HG03280 (cell line): ENCODE data around the gene GP1BB.
"Not testable (repeated sequence)": the region's sequence is repeated elsewhere in the genome, so short reads cannot be mapped to it uniquely, and the experiment has no call there.

Experiments
- ATAC-seq: cut with Tn5 transposase; IDR thresholded peaks from one replicate; pipeline ENCODE4 v1.9.1; 2021; ENCODE audit warnings: mild to moderate bottlenecking, moderate library complexity; ENCODE audit not compliant: unreplicated experiment

GP1BB gene

GRCh38 chr22:19693581-19693980 is 29.8 kb upstream of the GP1BB start:
- no peak for ATAC-seq

DNA sequence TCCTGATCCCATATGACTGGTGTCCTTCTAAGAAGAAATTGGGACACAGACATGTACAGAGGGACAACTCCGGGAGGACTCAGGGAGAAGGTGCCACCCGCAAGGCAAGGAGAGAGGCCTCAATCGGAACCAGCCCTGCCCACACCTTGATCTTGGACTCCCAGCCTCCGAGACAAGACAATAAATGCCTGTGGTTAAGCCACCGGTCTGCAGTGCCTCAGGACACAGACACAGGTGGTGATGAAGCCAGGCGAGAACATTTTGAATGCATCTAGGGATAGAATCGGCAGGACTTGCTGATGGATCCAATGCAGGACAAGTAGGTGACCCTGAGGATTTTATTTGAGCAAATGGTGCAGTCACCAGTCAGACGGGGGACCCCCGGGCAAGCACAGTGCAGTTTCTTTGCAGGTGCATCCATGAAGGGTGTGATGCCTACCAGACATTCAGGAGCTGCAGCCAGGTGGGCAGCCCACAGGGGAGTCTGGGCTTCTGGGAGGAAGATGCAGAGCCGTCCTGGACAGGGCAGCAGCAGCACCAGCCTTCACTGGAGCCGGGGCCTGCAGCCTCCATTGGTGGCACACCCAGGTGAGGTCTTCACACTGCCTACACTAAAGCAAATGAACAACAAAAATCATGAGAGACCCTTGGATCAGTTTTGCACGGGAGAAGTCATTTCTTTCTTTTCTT is 29.2 kb upstream of the GP1BB start:
- ATAC-seq: no peak

- no peak for ATAC-seq
Measured at GRCh38 chr22:19694696-19695095, 28.6 kb upstream of the GP1BB start.

DNA sequence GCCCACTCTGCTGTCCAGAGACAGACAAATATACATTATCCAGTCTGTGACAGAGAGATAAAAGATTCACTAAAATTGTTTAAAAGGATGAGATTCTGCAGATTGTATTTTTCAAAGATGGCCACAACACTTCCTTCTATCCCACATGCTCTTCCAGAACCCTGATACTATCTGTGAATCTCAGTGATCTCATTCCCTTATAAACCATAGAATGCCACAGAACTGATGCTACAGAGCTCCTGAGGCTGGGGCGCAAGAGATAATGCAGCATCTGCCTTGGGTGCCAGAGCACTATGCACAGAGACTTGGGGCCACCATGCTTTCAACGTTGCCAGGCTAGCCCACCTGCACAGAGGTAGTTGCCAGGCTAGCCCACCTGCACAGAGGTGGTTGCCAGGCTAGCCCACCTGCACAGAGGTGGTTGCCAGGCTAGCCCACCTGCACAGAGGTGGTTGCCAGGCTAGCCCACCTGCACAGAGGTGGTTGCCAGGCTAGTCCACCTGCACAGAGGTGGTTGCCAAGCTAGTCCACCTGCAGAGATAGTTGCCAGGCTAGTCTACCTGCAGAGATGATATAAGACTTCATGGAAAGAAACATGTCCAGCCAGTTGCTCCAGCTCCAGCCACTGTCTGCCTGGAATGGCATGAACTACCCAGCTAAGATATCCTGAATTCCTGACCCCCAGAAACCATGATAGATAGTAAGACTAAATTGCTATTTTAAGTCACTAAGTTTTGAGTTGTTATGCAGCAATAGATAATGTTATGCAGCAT is 26.6 kb upstream of the GP1BB start:
- ATAC-seq: no peak

DNA sequence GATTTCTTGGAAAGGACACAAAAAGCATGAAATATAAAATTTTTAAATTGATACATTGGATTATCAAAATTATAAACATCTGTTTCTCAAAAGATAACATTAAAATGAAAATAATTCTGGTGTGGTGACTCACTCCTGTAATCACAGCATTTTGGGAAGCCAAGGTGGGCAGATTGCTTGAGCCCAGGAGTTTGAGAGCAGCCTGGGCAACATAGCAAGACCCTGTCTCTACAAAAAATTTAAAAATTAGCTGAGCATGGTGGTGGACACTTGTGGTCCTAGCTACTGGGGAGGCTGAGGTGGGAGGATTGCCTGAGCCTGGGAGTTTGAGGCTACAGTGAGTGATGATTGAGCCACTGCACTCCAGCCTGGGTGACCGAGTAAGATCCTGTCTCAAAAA is 25.5 kb upstream of the GP1BB start:
- ATAC-seq: not testable (repeated sequence)

DNA sequence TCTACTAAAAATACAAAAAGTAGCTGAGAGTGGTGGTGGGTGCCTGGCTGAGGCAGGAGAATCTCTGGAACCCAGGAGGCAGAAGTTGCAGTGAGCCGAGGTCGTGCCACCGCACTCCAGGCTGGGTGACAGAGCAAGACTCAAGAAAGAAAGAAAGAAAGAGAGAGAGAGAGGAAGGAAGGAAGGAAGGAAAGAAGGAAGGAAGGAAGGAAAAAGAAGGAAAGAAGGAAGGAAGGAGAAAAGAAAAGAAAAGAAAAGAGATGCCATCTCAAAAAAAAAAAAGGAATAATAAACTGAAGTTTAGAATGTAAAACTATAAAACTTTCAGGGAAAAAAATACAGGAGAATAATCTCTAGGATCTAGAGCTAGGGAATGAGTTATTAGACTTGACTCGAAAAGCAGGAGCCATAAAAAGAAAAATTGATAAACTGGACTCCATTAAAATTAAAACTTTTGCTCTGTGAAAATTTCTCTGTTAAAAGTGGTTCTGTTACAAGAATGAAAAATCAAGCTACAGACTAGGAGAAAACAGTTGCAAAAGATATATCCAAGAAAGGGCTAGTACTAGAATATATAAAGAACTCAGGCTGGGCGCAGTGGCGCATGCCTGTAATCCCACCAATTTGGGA is 22.4 kb upstream of the GP1BB start:
- no peak for ATAC-seq

DNA sequence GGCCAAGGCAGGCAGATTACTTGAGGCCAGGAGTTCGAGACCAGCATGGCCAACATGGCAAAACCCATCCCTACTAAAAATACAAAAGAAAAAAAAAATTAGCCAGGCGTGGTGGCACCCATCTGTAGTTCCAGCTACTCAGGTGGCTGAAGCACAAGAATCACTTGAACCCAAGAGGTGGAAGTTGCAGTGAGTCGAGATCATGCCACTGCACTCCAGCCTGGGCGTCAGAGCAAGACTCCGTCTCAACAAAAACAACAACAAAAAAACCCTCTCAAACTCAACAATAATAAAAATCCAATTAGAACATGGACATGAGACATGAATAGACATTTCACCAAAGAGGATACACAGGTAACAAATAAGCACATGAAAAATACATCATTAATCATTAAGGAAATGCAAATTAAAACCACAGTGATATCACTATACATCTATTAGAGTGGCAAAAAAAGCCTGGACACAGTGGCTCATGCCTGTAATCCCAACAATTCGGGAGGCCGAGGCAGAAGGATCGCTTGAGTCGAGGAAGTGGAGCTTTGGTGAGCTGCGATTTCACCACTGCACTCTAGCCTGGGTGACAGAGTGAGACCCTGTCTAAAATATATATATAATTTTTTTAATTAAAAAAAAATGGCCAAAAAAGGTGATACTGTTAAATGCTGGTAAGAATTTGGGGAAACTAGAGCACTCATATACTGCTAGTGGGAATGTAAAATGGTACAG is 21.8 kb upstream of the GP1BB start:
- no peak for ATAC-seq

DNA sequence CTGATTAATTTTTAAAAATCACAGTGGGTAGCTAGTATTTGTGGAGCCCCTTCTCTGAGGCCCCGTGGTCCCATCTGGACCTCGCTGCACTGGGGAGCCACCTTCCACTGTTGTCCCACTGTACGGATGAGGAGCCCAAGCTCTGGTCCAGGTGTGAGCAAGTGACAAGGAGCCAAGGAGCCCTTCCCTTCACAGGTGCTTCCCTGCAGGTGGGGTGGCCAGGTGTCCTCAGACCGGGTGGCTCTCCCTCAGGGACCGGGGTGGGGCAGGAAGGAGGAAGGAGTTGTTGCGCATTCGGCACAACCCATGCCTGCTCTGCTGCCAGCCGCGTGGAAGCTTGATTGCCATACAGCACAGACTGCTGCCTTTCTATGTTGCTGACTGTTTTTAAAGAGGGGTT is 19.5 kb upstream of the GP1BB start:
- no peak for ATAC-seq

DNA sequence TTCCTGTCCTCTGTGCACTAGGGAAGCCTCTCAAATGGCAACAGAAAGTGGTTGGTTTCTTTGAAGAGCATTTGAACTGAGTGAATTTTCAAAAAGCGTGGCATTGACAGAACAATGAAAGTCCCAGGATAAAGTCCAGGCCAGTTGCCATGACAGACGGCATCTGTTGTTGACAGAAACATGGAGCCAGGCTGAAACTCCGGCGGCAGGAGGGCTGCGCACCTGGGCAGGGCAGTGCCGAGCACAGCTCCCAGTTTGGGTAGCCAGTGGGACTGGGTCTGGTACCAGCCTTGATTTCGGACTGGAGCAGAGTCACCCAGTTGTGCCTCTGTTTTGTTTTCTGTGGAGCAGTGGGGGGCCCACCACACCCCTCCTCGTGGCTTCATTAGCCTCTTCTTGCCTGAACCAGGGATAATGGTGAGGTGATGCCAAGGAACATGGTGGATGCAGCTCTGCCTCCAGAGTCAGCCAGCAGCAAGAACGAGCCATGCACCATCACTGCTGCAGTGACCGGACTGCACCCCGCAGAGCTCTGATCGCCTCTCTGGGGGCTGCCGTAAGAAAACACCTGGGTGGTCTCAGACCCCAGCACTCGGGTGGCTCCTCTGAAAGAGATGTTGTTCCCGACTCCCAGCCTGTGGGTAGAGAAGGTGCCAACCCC is 18.9 kb upstream of the GP1BB start:
- no peak for ATAC-seq

DNA sequence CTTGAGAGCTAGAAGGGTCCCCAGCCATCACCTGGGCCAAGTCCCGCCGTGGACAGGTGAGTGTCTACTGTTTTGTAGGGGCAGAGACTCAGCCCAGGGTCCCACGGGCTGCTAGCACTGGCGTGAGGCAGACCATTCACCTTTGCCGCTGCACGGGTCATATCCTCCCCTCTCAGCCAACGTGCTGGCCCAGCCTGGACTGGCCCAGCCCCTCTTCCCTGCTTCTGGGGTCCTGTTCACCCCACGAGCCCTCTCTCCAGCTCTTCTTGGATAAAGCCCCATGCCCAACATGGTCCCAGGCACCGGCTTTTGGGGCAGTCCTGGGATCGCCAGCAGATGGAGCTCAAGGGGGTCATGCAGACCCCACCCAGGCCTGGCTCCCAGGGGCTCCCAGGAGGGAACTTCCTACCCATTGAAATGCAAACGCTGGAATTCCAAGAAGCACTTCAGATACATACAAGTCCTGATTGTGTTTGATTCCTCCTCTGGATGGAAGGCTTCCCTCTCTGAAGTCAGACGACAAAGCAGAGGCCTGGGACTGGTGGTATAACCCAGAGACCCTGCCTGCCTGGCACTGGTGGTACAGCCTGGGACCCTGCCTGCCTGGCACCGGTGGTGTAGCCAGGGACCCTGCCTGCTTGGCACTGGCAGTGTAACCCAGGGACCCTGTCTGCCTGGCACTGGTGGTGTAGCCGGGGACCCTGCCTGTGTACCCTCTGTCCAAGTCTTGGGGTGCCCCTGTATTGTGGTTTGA is 18.0 kb upstream of the GP1BB start:
- no peak for ATAC-seq

DNA sequence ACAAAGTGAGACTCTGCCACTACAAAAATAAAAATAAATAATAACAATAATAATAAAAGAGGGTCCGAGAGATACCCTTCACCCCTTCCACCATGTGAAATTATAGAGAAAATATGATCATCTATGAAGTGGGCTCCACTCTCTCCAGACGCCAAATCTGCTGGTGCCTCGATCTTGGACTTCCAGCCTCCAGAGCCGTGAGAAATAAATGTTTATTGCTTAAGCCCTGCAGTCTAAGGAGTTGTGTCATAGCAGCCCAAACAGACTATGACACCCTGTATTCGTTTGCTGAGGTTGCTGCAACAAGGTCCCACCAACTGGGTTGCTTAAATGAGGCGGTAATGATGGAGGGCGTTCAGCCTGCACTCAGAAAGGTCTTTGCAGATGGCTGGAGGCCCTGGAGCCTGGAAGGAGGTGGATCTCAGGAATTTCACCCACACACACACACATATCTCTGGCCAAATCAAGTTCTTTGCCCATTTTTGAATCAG is 16.6 kb upstream of the GP1BB start:
- ATAC-seq: no peak

GRCh38 chr22:19707347-19708290 is 15.7 kb upstream of the GP1BB start:
- no peak for ATAC-seq

GRCh38 chr22:19708321-19709011 is 14.9 kb upstream of the GP1BB start:
- no peak for ATAC-seq

DNA sequence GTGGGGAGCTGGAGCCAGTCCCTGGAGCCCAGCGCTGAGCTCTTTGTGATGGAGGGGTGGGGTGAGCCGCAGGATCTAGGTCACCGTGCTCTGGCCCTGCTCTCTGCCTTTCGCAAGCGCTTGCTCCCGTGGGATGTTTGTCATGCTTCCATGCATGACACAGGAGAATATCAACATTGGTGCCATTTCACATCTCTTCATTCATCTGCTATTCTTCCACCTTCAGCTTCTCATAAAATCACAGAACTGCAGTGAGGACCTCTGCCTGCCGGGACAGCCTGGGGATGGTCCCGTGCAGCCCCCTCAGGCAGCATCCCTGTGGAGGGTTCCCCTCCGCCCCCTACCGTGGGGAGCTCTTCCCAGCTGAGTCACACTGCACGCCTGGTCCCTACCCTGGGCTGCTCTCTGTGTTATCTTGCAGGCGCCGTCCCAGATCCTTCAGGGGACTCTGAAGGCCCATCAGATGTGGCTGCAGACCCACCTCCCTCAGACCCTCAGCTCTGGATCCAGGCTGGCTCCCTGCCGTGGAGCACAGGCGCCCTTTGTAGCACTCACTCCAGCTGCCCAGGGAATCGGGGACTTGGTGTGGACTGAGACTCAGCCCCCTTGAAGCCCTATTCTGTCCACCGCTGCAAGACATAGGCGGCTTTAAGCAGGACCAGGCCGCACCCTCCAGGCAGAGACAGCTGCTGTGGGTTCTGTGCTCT is 14.1 kb upstream of the GP1BB start:
- no peak for ATAC-seq

GRCh38 chr22:19710020-19710768 is 13.1 kb upstream of the GP1BB start:
- no peak for ATAC-seq

- no peak for ATAC-seq
Measured at GRCh38 chr22:19710769-19711106, 12.6 kb upstream of the GP1BB start.

GRCh38 chr22:19713245-19713644 is 10.1 kb upstream of the GP1BB start:
- ATAC-seq: no peak
